ENCODE data around the gene ESM1. TPM values are rescaled to one million over a fixed set of nuclear protein-coding genes. Genes with fewer than 3 reads are reported as not detected.
A peak's percentile ranks its signal among the peaks of the same experiment; 100 is the strongest.

Gene ESM1
- under 1 TPM in 1 of 4 donors, not detected in 3; 0.33 TPM for total RNA-seq

- Histone ChIP-seq H3K27me3 (peaks cover 0 to 29% (median 0%) of the 10 kb centered on the region in 4 donors), H3K27ac (replicated peaks in 1 of 4) (no peak within 1 kb of the TSS), H3K4me1 (no peaks in the 10 kb centered on the region), H3K36me3 (no peaks in the 10 kb centered on the region), H3K4me3 (no peak within 1 kb of the TSS), H3K9me3 (no peaks in the 10 kb centered on the region)
- intact Hi-C loops (cut with DNase I) = no loop called here
- no peak for TF ChIP-seq CTCF (IDR thresholded peaks at IDR 0.05)
- TF ChIP-seq POLR2A (IDR thresholded peaks at IDR 0.05; ENCODE audit: low read depth) = no peak
- no peak for TF ChIP-seq POLR2AphosphoS5 (IDR thresholded peaks at IDR 0.05)
- no peak for TF ChIP-seq EP300 (IDR thresholded peaks at IDR 0.05)
- WGBS = 42% methylated on average over 26 of the region's 26 CpGs
- DNase-seq (ENCODE audit: extremely low spot score) = peak; percentile 84
Observed at GRCh38 chr5:54985301-54986268, at the start of gene ESM1. Gene ESM1, minus strand, starts transcription at chr5:54985593. Its CDS starts 76 bp downstream, at chr5:54985517.

GRCh38 chr5:55033568-55033967 lies 48.2 kb upstream of the ESM1 start:
- intact Hi-C loops (cut with DNase I) = no loop called here
- 82% methylated on average over 4 of the region's 4 CpGs for WGBS
- TF ChIP-seq CTCF (IDR thresholded peaks at IDR 0.05) = no peak
- TF ChIP-seq EP300 (IDR thresholded peaks at IDR 0.05) = no peak
- no peak for TF ChIP-seq POLR2A (IDR thresholded peaks at IDR 0.05; ENCODE audit: low read depth)
- TF ChIP-seq POLR2AphosphoS5 (IDR thresholded peaks at IDR 0.05) = no peak

GRCh38 chr5:55031492-55031891 lies 46.1 kb upstream of the ESM1 start:
- 83% methylated on average over 3 of the region's 5 CpGs for WGBS
- H3K36me3 ChIP-seq = no peaks in the 10 kb centered on the region
- no peak for DNase-seq (ENCODE audit: extremely low spot score)
- H3K9me3 ChIP-seq = no peaks in the 10 kb centered on the region
- H3K4me3 ChIP-seq = no peak overlapping the region
- no peak for TF ChIP-seq POLR2AphosphoS5 (IDR thresholded peaks at IDR 0.05)
- intact Hi-C loops (cut with DNase I) = no loop called here
- no peaks in the 10 kb centered on the region for H3K27me3 ChIP-seq
- no peak overlapping the region for H3K27ac ChIP-seq (replicated peaks in 1 of 4)
- no peaks in the 10 kb centered on the region for H3K4me1 ChIP-seq

More at GRCh38 chr5:55033568-55033967, 48.2 kb upstream of the ESM1 start:
- no peak overlapping the region for H3K4me3 ChIP-seq
- DNase-seq (ENCODE audit: extremely low spot score) = no peak
- H3K4me1 ChIP-seq = no peaks in the 10 kb centered on the region
- no peaks in the 10 kb centered on the region for H3K27me3 ChIP-seq
- H3K36me3 ChIP-seq = no peaks in the 10 kb centered on the region
- H3K27ac ChIP-seq (replicated peaks in 1 of 4) = no peak overlapping the region
- H3K9me3 ChIP-seq = no peaks in the 10 kb centered on the region

- no peaks in the 10 kb centered on the region for H3K4me1 ChIP-seq
- H3K9me3 ChIP-seq = no peaks in the 10 kb centered on the region
- no peak for DNase-seq (ENCODE audit: extremely low spot score)
- H3K36me3 ChIP-seq = no peaks in the 10 kb centered on the region
- no peaks in the 10 kb centered on the region for H3K27me3 ChIP-seq
- intact Hi-C loops (cut with DNase I) = no loop called here
- 75% methylated on average over 10 of the region's 10 CpGs for WGBS
- H3K4me3 ChIP-seq = no peak overlapping the region
- TF ChIP-seq CTCF (IDR thresholded peaks at IDR 0.05) (no peak), EP300 (IDR thresholded peaks at IDR 0.05) (no peak), POLR2AphosphoS5 (IDR thresholded peaks at IDR 0.05) (no peak), POLR2A (IDR thresholded peaks at IDR 0.05; ENCODE audit: low read depth) (no peak)
- no peak overlapping the region for H3K27ac ChIP-seq (replicated peaks in 1 of 4)
Observed at GRCh38 chr5:55030676-55031369, 45.4 kb upstream of the ESM1 start.

GRCh38 chr5:55030220-55030619 lies 44.8 kb upstream of the ESM1 start:
- intact Hi-C loops (cut with DNase I) = no loop called here
- DNase-seq (ENCODE audit: extremely low spot score) = no peak
- Histone ChIP-seq H3K4me3 (no peak overlapping the region), H3K36me3 (no peaks in the 10 kb centered on the region), H3K27me3 (no peaks in the 10 kb centered on the region), H3K9me3 (no peaks in the 10 kb centered on the region), H3K27ac (replicated peaks in 1 of 4) (no peak overlapping the region), H3K4me1 (no peaks in the 10 kb centered on the region)
- no peak for TF ChIP-seq POLR2A (IDR thresholded peaks at IDR 0.05; ENCODE audit: low read depth)
- no peak for TF ChIP-seq EP300 (IDR thresholded peaks at IDR 0.05)
- TF ChIP-seq CTCF (IDR thresholded peaks at IDR 0.05) = no peak
- no peak for TF ChIP-seq POLR2AphosphoS5 (IDR thresholded peaks at IDR 0.05)
- WGBS = 67% methylated on average over 2 of the region's 2 CpGs

Measured in esophagus muscularis mucosa (tissue), 4 donors.